ENCODE data around the gene DGKG. TPM values are rescaled to one million over a fixed set of nuclear protein-coding genes. Genes with fewer than 3 reads are reported as not detected.

DGKG gene
- total and polyA plus RNA-seq, 2 donors (not counting 1 experiment from before 2014, with no cell fraction given): 0.67 to 10.9 TPM

DNA sequence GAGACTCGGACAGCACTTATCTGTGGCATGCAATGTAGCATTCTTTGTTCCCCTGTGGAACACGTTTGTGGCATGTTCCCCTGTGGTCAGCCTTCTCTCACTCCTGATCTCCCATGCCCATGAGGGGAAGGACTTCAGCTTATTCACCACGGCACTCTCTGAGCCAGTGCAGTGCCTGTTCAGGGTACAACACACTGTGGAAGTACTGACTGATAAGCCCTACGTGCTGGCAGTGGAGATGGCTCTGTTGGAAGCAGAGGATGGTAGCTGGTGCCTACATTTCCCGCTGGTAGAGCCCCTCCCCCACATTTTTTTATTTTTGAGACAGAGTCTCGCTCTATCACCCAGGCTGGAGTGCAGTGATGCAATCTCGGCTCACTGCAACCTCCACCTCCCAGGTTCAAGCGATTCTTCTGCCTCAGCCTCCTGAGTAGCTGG is 209.7 kb downstream of the DGKG start:
- ATAC-seq (ENCODE audit: low read depth) (peak; percentile 32), DNase-seq (peak; percentile 60)
- Mint-ChIP-seq H3K27ac (no peak overlapping the region), H3K9me3 (ENCODE audit: insufficient read depth) (no peaks in the 10 kb centered on the region), H3K27me3 (no peaks in the 10 kb centered on the region), H3K4me3 (peak overlapping the region; percentile 60), H3K4me1 (peaks cover 35% of the 10 kb centered on the region)
- no peaks in the 10 kb centered on the region for H3K36me3 ChIP-seq (replicated peaks in 1 of 2; ENCODE audit: control extremely low read depth in 1 of 2, control insufficient read depth in 1 of 2, extremely low read depth in 1 of 2, insufficient read depth in 2 of 2, low read length in 1 of 2)
- WGBS (ENCODE audit: insufficient coverage): 50% methylated on average over 2 of the region's 8 CpGs
- no peak overlapping the region for H3K9ac ChIP-seq (ENCODE audit: low read length)
- no peaks in the 10 kb centered on the region for H3K9me3 ChIP-seq (ENCODE audit: control extremely low read depth in 1 of 3, control insufficient read depth in 2 of 3, insufficient read depth in 1 of 3, low read length in 2 of 3)
- no peaks in the 10 kb centered on the region for H3K27me3 ChIP-seq (replicated peaks in 1 of 4; ENCODE audit: control extremely low read depth in 1 of 4, control insufficient read depth in 3 of 4, insufficient read depth in 4 of 4, low read length in 3 of 4)
- H3K79me2 ChIP-seq (ENCODE audit: control insufficient read depth, insufficient read depth, low read length): no peaks in the 10 kb centered on the region
- ChIA-PET POLR2A (no interaction called here), CTCF (interaction anchor here (0.9 to 1.9 kb wide), 4 partner anchors 33 to 388 kb away, joined by 3 to 6 read pairs (median 6); no protein-coding TSS in a partner anchor)
- H4K20me1 ChIP-seq (ENCODE audit: control insufficient read depth, insufficient read depth, low read length, poor library complexity, severe bottlenecking): no peaks in the 10 kb centered on the region
- intact Hi-C loops (cut with micrococcal nuclease): loop anchor here (2.0 to 5.0 kb wide), 2 partner anchors 40 to 382 kb away; no protein-coding TSS in a partner anchor
- H3K4me3 ChIP-seq (ENCODE audit: control extremely low read depth in 1 of 5, extremely low read depth in 1 of 5, insufficient read depth in 1 of 5, low read depth in 2 of 5, low read length in 4 of 5): peak overlapping the region in 3 of 5 experiments; percentile 29 to 34 (median 30)
- peak overlapping the region; percentile 25 to 89 for H3K27ac ChIP-seq (ENCODE audit: low read length in 2 of 2)
- H3K4me1 ChIP-seq (ENCODE audit: control insufficient read depth in 2 of 2, insufficient read depth in 2 of 2, low read length in 2 of 2): peaks cover 28 to 40% of the 10 kb centered on the region in 2 donors
- H2AFZ ChIP-seq (ENCODE audit: insufficient read depth, low read depth, low read length, poor library complexity, severe bottlenecking): peak overlapping the region; percentile 40
- peak overlapping the region; percentile 58 for H3K4me2 ChIP-seq (replicated peaks; ENCODE audit: low read depth, low read length, poor library complexity, severe bottlenecking)
- TF ChIP-seq EZH2 (IDR thresholded peaks at IDR 0.05; ENCODE audit: borderline replicate concordance, insufficient read depth, low read depth, low read length, poor library complexity, severe bottlenecking): no peak
- TF ChIP-seq, protein P1, sequence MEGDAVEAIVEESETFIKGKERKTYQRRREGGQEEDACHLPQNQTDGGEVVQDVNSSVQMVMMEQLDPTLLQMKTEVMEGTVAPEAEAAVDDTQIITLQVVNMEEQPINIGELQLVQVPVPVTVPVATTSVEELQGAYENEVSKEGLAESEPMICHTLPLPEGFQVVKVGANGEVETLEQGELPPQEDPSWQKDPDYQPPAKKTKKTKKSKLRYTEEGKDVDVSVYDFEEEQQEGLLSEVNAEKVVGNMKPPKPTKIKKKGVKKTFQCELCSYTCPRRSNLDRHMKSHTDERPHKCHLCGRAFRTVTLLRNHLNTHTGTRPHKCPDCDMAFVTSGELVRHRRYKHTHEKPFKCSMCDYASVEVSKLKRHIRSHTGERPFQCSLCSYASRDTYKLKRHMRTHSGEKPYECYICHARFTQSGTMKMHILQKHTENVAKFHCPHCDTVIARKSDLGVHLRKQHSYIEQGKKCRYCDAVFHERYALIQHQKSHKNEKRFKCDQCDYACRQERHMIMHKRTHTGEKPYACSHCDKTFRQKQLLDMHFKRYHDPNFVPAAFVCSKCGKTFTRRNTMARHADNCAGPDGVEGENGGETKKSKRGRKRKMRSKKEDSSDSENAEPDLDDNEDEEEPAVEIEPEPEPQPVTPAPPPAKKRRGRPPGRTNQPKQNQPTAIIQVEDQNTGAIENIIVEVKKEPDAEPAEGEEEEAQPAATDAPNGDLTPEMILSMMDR (IDR thresholded peaks at IDR 0.05): no peak

DNA sequence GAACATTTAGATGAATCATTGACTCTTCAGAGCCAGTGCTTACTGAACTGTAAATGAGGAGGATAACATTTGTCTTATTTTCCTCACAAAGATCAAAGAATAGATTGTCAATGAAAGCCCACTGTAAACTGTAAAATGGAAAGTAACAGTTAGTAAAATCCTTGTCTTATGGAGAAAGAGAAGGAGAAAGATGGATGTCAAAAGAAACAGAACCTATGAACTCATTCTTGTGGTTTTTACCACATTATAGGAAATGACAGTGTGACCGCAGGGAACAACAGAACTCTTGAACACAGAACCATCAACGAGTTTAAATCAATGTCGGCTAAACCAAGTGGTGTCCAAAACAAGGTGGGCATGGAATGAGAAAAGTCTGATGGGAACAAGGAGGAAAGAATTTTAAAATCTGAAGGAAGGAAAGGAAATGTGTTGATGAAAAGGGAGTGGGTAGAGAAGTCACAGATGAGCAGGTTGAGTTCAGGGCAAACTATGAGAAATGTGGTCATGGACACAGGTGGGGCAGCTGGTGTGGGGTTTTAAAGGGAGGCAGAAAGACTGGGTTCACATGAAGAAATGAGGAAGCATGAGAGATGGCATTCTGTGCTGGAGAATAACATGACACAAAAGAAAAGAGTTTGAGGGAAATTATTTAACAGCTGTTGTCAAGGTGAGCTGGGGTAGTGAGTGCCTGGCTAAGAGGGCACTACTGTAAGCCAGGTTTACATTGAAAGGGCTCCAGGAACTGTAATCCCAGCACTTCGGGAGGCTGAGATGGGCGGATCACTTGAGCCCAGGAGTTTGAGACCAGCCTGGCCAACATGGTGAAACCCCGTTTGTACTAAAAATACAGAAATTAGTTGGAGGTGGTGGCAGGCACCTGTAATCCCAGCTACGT is 210.7 kb downstream of the DGKG start:
- H3K27ac ChIP-seq (ENCODE audit: low read length in 2 of 2): no peak overlapping the region
- WGBS (ENCODE audit: insufficient coverage): 50% methylated on average over 4 of the region's 7 CpGs
- ATAC-seq (ENCODE audit: low read depth) (no peak), DNase-seq (peak; percentile 64)
- no peak for TF ChIP-seq EZH2 (IDR thresholded peaks at IDR 0.05; ENCODE audit: borderline replicate concordance, insufficient read depth, low read depth, low read length, poor library complexity, severe bottlenecking)
- TF ChIP-seq, protein P1 (IDR thresholded peaks at IDR 0.05): no peak
- no peaks in the 10 kb centered on the region for H3K36me3 ChIP-seq (replicated peaks in 1 of 2; ENCODE audit: control extremely low read depth in 1 of 2, control insufficient read depth in 1 of 2, extremely low read depth in 1 of 2, insufficient read depth in 2 of 2, low read length in 1 of 2)
- Mint-ChIP-seq H3K4me1 (peaks cover 35% of the 10 kb centered on the region), H3K9me3 (ENCODE audit: insufficient read depth) (no peaks in the 10 kb centered on the region), H3K4me3 (peak overlapping the region; percentile 33), H3K27ac (peak overlapping the region; percentile 32), H3K27me3 (no peaks in the 10 kb centered on the region)
- H2AFZ ChIP-seq (ENCODE audit: insufficient read depth, low read depth, low read length, poor library complexity, severe bottlenecking): no peak overlapping the region
- peak overlapping the region; percentile 26 for H3K4me2 ChIP-seq (replicated peaks; ENCODE audit: low read depth, low read length, poor library complexity, severe bottlenecking)
- H3K4me3 ChIP-seq (ENCODE audit: control extremely low read depth in 1 of 5, extremely low read depth in 1 of 5, insufficient read depth in 1 of 5, low read depth in 2 of 5, low read length in 4 of 5): no peak overlapping the region
- CTCF ChIA-PET: interaction anchor here (1.1 kb wide), 1 partner anchor 108 kb away, joined by 3 read pairs; no protein-coding TSS in a partner anchor
- intact Hi-C loops (cut with micrococcal nuclease): loop anchor here (5.0 kb wide), 1 partner anchor 41 kb away; no protein-coding TSS in a partner anchor
- no peaks in the 10 kb centered on the region for H4K20me1 ChIP-seq (ENCODE audit: control insufficient read depth, insufficient read depth, low read length, poor library complexity, severe bottlenecking)
- POLR2A ChIA-PET: no interaction called here
- H3K27me3 ChIP-seq (replicated peaks in 1 of 4; ENCODE audit: control extremely low read depth in 1 of 4, control insufficient read depth in 3 of 4, insufficient read depth in 4 of 4, low read length in 3 of 4): no peaks in the 10 kb centered on the region
- no peaks in the 10 kb centered on the region for H3K79me2 ChIP-seq (ENCODE audit: control insufficient read depth, insufficient read depth, low read length)
- H3K9me3 ChIP-seq (ENCODE audit: control extremely low read depth in 1 of 3, control insufficient read depth in 2 of 3, insufficient read depth in 1 of 3, low read length in 2 of 3): no peaks in the 10 kb centered on the region
- H3K4me1 ChIP-seq (ENCODE audit: control insufficient read depth in 2 of 2, insufficient read depth in 2 of 2, low read length in 2 of 2): peaks cover 28 to 40% of the 10 kb centered on the region in 2 donors
- H3K9ac ChIP-seq (ENCODE audit: low read length): no peak overlapping the region

Measured in B cell (primary cell).